AG04450 (cell line): ENCODE data around the gene TTC17. TPM values are rescaled to one million over a fixed set of nuclear protein-coding genes. Genes with fewer than 3 reads are reported as not detected.

ENCODE experiments used
- CTCF ChIA-PET: fragments of 300-600, 350-600 bp; formaldehyde crosslinking; extraction: SDS; loops from one replicate; lab custom pipeline; 2022; ENCODE audit warnings: antibody characterized with exemption, inconsistent platforms; lab: Charles Lee
- POLR2A ChIA-PET: fragments of 350-600 bp; formaldehyde crosslinking; extraction: SDS; loops from one replicate; lab custom pipeline; 2021; ENCODE audit warnings: antibody characterized with exemption, inconsistent platforms; lab: Yijun Ruan, JAX
- DNase-seq: peaks from one replicate; pipeline ENCODE4 v3.0.0-alpha.2; 2011; ENCODE audit warnings: low read depth, low spot score
- H3K27ac ChIP-seq: one replicate; pipeline ENCODE4 v1.5.1; 2012; ENCODE audit warnings: low read depth, low read length, control low read depth
- H3K27me3 ChIP-seq: one replicate; pipeline ENCODE4 v1.6.0; 2012; ENCODE audit warnings: low read length; ENCODE audit not compliant: control insufficient read depth, insufficient read depth
- H3K4me3 ChIP-seq: 2 replicates; pipeline ENCODE4 v1.5.1; 2011; ENCODE audit warnings: mild to moderate bottlenecking, low read depth, low read length, control low read depth
- H3K9me3 ChIP-seq: 2 replicates; pipeline ENCODE4 v1.5.1; 2012; ENCODE audit warnings: low read length; ENCODE audit not compliant: control insufficient read depth, insufficient read depth
- polyA plus RNA-seq: library from polyadenylated mRNA; depleted of rRNA; stranded (reverse); fragments of >200 nt; gene quantifications from 2 replicates; pipeline ENCODE4 v1.2.3, GENCODE V29; 2011
- TF ChIP-seq, protein P1 (sequence below): IDR thresholded peaks from 2 replicates; pipeline ENCODE4 v1.5.1; 2011; ENCODE audit warnings: low read depth, low read length, control low read depth, inconsistent platforms

The TTC17 gene
- polyA plus RNA-seq, 1 experiment: 111 TPM

DNA sequence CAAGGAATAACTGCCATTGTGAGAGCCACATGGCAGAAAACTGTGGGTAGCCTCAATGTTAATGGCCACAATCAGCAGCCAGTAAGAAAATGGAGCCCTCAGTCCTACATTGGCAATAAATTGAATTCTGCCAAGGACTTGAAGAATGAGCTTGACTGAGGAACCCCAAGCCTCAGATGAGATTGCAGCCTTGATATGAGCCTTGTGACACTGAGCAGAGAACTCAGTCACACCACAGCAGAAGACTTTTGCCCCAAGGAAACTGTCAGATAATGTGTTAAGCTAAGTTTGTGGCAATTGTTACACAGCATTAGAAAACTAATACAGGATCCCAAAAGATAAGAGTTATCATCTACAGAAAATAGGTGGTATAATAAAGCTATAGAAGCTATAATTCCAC, 2.4 kb upstream of the TTC17 start:
- POLR2A ChIA-PET: no interaction called here
- H3K4me3 ChIP-seq: no peak overlapping the region
- no peak overlapping the region for H3K27ac ChIP-seq
- no peak for DNase-seq
- CTCF ChIA-PET: interaction anchor here (1.2 kb wide), 1 partner anchor 45 kb away, joined by 5 read pairs; no protein-coding TSS in a partner anchor
- no peaks in the 10 kb centered on the region for H3K27me3 ChIP-seq
- no peaks in the 10 kb centered on the region; the same call in 1 of the 2 replicates for H3K9me3 ChIP-seq
- TF ChIP-seq, protein P1, sequence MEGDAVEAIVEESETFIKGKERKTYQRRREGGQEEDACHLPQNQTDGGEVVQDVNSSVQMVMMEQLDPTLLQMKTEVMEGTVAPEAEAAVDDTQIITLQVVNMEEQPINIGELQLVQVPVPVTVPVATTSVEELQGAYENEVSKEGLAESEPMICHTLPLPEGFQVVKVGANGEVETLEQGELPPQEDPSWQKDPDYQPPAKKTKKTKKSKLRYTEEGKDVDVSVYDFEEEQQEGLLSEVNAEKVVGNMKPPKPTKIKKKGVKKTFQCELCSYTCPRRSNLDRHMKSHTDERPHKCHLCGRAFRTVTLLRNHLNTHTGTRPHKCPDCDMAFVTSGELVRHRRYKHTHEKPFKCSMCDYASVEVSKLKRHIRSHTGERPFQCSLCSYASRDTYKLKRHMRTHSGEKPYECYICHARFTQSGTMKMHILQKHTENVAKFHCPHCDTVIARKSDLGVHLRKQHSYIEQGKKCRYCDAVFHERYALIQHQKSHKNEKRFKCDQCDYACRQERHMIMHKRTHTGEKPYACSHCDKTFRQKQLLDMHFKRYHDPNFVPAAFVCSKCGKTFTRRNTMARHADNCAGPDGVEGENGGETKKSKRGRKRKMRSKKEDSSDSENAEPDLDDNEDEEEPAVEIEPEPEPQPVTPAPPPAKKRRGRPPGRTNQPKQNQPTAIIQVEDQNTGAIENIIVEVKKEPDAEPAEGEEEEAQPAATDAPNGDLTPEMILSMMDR: no peak

- ChIA-PET POLR2A (interaction anchor here (0.7 to 1.9 kb wide), 9 partner anchors 9 to 722 kb away, joined by 3 to 27 read pairs (median 6); partner anchors contain the start of gene API5), CTCF (interaction anchor here (0.9 to 2.2 kb wide), 3 partner anchors 47 to 62 kb away, joined by 3 to 10 read pairs (median 3); no protein-coding TSS in a partner anchor)
- Histone ChIP-seq H3K27me3 (no peaks in the 10 kb centered on the region), H3K4me3 (peak overlapping the region; percentile 91), H3K9me3 (no peaks in the 10 kb centered on the region; the same call in 1 of the 2 replicates), H3K27ac (no peak overlapping the region)
- TF ChIP-seq, protein P1: no peak
- DNase-seq: no peak
Measured at GRCh38 chr11:43358279-43358800, 380 bp upstream of the TTC17 start.

DNA sequence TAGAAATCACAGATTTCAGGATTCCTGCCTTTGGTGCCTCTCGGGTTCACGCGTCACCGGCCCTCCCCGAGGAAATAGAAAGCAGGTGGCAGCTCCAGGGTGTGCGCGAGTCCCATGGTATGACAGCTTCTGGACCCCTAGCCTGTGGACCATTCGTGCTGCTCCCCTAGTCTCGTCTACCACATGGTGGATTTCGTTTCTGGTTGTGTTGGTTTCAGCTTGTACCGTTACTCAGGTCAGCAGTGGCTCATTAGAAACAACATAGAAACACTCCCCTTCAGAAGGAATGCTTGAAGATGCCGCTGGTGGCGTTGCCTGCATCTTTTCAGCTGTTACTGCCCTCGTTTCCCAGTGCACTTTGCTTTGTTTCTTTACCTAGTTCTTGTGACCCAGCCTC, 700 bp downstream of the TTC17 start:
- H3K27ac ChIP-seq: peak overlapping the region; percentile 73
- peak overlapping the region; percentile 91 for H3K4me3 ChIP-seq
- TF ChIP-seq, protein P1: no peak
- no peaks in the 10 kb centered on the region; the same call in 1 of the 2 replicates for H3K9me3 ChIP-seq
- ChIA-PET CTCF (interaction anchor here (0.7 to 2.2 kb wide), 2 partner anchors 21 to 60 kb away, joined by 3 to 10 read pairs; no protein-coding TSS in a partner anchor), POLR2A (interaction anchor here (0.7 to 1.9 kb wide), 6 partner anchors 8 to 47 kb away, joined by 3 to 27 read pairs (median 7); partner anchors contain the start of gene API5)
- no peak for DNase-seq
- no peaks in the 10 kb centered on the region for H3K27me3 ChIP-seq

DNA sequence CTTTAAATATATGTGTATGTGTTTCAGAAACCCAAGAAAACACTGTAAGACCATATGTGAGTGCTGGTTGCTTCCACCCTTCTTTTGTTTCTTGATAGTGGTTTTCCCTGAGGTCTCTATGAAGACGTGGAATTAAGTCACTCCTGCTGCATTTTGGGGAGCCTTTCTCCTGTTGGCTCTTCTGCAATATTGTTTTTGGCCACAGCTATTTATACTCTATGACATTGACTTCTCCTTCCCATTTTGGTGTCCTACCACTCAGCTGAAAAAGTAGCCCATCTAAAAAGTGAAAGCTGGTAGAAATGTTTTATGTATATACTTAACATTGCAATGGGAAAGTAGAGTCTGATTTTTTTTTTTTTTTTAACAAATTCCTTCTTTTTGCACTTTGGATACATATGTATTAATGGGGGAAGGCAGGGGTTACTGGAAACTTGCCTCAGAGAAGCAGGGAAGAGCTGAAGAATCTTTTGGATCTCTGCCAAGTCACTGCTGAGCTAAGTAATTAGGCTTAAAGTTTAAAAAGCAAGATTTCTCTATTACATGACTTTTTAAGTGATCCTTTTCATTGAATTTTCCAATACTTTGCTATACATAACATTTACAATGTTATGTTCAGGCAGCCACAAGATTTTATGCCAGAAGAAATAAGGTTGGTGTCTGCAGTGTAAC, 1.8 kb downstream of the TTC17 start:
- Histone ChIP-seq H3K9me3 (no peaks in the 10 kb centered on the region; the same call in 1 of the 2 replicates), H3K27me3 (no peaks in the 10 kb centered on the region), H3K4me3 (peak overlapping the region; percentile 91), H3K27ac (no peak overlapping the region)
- TF ChIP-seq, protein P1: no peak
- DNase-seq: no peak
- ChIA-PET CTCF (interaction anchor here (0.5 to 1.8 kb wide), 5 partner anchors 27 to 1428 kb away, joined by 3 to 5 read pairs (median 4); no protein-coding TSS in a partner anchor), POLR2A (no interaction called here)

GRCh38 chr11:43366677-43367076, 8.0 kb downstream of the TTC17 start:
- TF ChIP-seq, protein P1: no peak
- ChIA-PET POLR2A (interaction anchor here (0.6 to 2.2 kb wide), 5 partner anchors 8 to 55 kb away, joined by 3 to 27 read pairs (median 4); partner anchors contain the start of genes API5 and TTC17), CTCF (interaction anchor here (0.8 to 1.3 kb wide), 2 partner anchors 13 to 55 kb away, joined by 3 to 4 read pairs; partner anchors contain the start of gene API5)
- Histone ChIP-seq H3K9me3 (no peaks in the 10 kb centered on the region), H3K27ac (peak overlapping the region; percentile 79), H3K4me3 (no peak overlapping the region), H3K27me3 (no peaks in the 10 kb centered on the region)
- DNase-seq: peak; percentile 57
